Gastroesophageal sphincter (tissue), 3 donors: ENCODE results near the gene TGFBR2.

Experiments
- CTCF ChIP-seq, 4 experiments: fragments of 200-600 bp in 2 of 4; fragments of 450-650 bp in 2 of 4; sonication (generic) in 1 of 4; IDR thresholded peaks; one replicate each; pipeline ENCODE4 v1.5.1; 2017 to 2019; ENCODE audit warnings: antibody characterized with exemption in 4 of 4, mild to moderate bottlenecking in 2 of 4, moderate library complexity in 2 of 4
- EP300 ChIP-seq: sonication (generic); formaldehyde crosslinking; IDR thresholded peaks from one replicate; pipeline ENCODE4 v1.6.1; 2017; ENCODE audit warnings: antibody characterized with exemption, mild to moderate bottlenecking
- POLR2A ChIP-seq, 2 donors: fragments of 450-650 bp; IDR thresholded peaks; one replicate each; pipeline ENCODE4 v1.6.1; 2017; ENCODE audit warnings: antibody characterized with exemption in 2 of 2, mild to moderate bottlenecking in 2 of 2, moderate library complexity in 1 of 2
- POLR2AphosphoS5 ChIP-seq: sonication (generic); formaldehyde crosslinking; IDR thresholded peaks from one replicate; pipeline ENCODE4 v1.6.1; 2017; ENCODE audit warnings: antibody characterized with exemption

- TF ChIP-seq POLR2A (IDR thresholded peaks at IDR 0.05) (no peak), CTCF (IDR thresholded peaks at IDR 0.05) (no peak), POLR2AphosphoS5 (no peak), EP300 (no peak)
Observed at GRCh38 chr3:30632521-30632920, 26.1 kb downstream of the TGFBR2 start.
